Neural crest cell (in vitro differentiated cells): ENCODE measurements around the gene KPTN. TPM values are rescaled to one million over a fixed set of nuclear protein-coding genes. Genes with fewer than 3 reads are reported as not detected.

ENCODE experiments used
- DNase-seq: peaks from one replicate; pipeline ENCODE4 v3.0.0; 2021; ENCODE audit warnings: low read depth, mixed read lengths, low spot score
- H3K27ac Mint-ChIP-seq: one replicate; pipeline ENCODE4 v1.8.0; 2021; ENCODE audit warnings: mild to moderate bottlenecking, mixed read lengths; ENCODE audit not compliant: unreplicated experiment
- H3K27me3 Mint-ChIP-seq: 2 replicates; pipeline ENCODE4 v1.8.0; 2021; ENCODE audit warnings: low read depth, mild to moderate bottlenecking, mixed read lengths
- H3K36me3 Mint-ChIP-seq: 2 replicates; pipeline ENCODE4 v1.8.0; 2021; ENCODE audit warnings: low read depth, mild to moderate bottlenecking, mixed read lengths
- H3K4me1 Mint-ChIP-seq: 2 replicates; pipeline ENCODE4 v1.8.0; 2021; ENCODE audit warnings: mixed read lengths
- H3K4me3 Mint-ChIP-seq: one replicate; pipeline ENCODE4 v1.8.0; 2021; ENCODE audit warnings: mild to moderate bottlenecking, mixed read lengths
- H3K9me3 Mint-ChIP-seq: 2 replicates; pipeline ENCODE4 v1.8.0; 2021; ENCODE audit warnings: mixed read lengths
- CTCF ChIP-seq: fragments of 200-600 bp; sonication (generic); conservative IDR thresholded peaks from 2 replicates; pipeline ENCODE4 v1.5.0; 2021; ENCODE audit warnings: antibody characterized with exemption, mild to moderate bottlenecking
- total RNA-seq: library from RNA; stranded (reverse); gene quantifications from 2 replicates; pipeline ENCODE4 v1.2.1, GENCODE V29; 2021

KPTN gene
- total RNA-seq, 1 donor from 2014 or later, result 30.2 TPM

GRCh38 chr19:47427241-47428176 is 56.5 kb downstream of the KPTN start:
- no peak overlapping the region for H3K4me3 Mint-ChIP-seq
- H3K27me3 Mint-ChIP-seq, result peaks cover 22% of the 10 kb centered on the region
- peak; percentile 88 for DNase-seq
- peak; percentile 91 for TF ChIP-seq CTCF
- H3K27ac Mint-ChIP-seq, result no peak overlapping the region
- H3K4me1 Mint-ChIP-seq, result peaks cover 11% of the 10 kb centered on the region
- H3K9me3 Mint-ChIP-seq, result no peaks in the 10 kb centered on the region
- H3K36me3 Mint-ChIP-seq, result no peaks in the 10 kb centered on the region

Other genes starting within 250 kb of the KPTN start
- 24.6 and 26.1 TPM in 2 replicates for gene CCDC9, start 227.7 kb downstream of the KPTN start, total RNA-seq
- 10.2 and 10.6 TPM in 2 replicates for gene INAFM1, start 209.3 kb downstream of the KPTN start, total RNA-seq
- 0.44 TPM in 1 of 2 replicates, not detected in the other for gene C5AR1, start 174.4 kb downstream of the KPTN start, total RNA-seq
- gene C5AR2, start 152.0 kb downstream of the KPTN start, total RNA-seq, result not detected in 2 replicates
- 31.6 and 32.4 TPM in 2 replicates for gene DHX34, start 134.9 kb downstream of the KPTN start, total RNA-seq
- 99.9 and 109 TPM in 2 replicates for gene MEIS3, start 64.7 kb downstream of the KPTN start, total RNA-seq
- 0.61 and 0.70 TPM in 2 replicates for gene SLC8A2, start 12.3 kb downstream of the KPTN start, total RNA-seq
- 67.2 and 69.2 TPM in 2 replicates for gene NAPA, start 30.8 kb upstream of the KPTN start, total RNA-seq
- not detected in 2 replicates for gene ZNF541, start 88.9 kb upstream of the KPTN start, total RNA-seq
- gene BICRA, start 124.9 kb upstream of the KPTN start, total RNA-seq, result 28.5 and 28.9 TPM in 2 replicates
- 0.30 and 0.47 TPM in 2 replicates for gene EHD2, start 229.2 kb upstream of the KPTN start, total RNA-seq